CMK (cell line): Measurements from ENCODE around the gene NUDT1.
A peak's percentile ranks its signal among the peaks of the same experiment; 100 is the strongest.

Experiments used
- DNase-seq: peaks from one replicate; pipeline ENCODE4 v3.0.0-alpha.2; 2010; ENCODE audit warnings: low read depth

NUDT1 gene

GRCh38 chr7:2248984-2249694 is 7.1 kb downstream of the NUDT1 start:
- DNase-seq, result peak; percentile 72

- no peak for DNase-seq
Observed at GRCh38 chr7:2249744-2250323, 7.8 kb downstream of the NUDT1 start.

- DNase-seq, result no peak
Observed at GRCh38 chr7:2251381-2251780, 9.4 kb downstream of the NUDT1 start.

GRCh38 chr7:2251841-2252771 is 10.1 kb downstream of the NUDT1 start:
- peak; percentile 59 for DNase-seq

GRCh38 chr7:2253021-2253420 is 11.0 kb downstream of the NUDT1 start:
- DNase-seq, result no peak

GRCh38 chr7:2253525-2254244 is 11.7 kb downstream of the NUDT1 start:
- no peak for DNase-seq

- no peak for DNase-seq
Observed at GRCh38 chr7:2254429-2255144, 12.6 kb downstream of the NUDT1 start.

- no peak for DNase-seq
Observed at GRCh38 chr7:2255145-2256139, 13.4 kb downstream of the NUDT1 start.

GRCh38 chr7:2256306-2257045 is 14.4 kb downstream of the NUDT1 start:
- no peak for DNase-seq

- no peak for DNase-seq
Observed at GRCh38 chr7:2257046-2257551, 15.1 kb downstream of the NUDT1 start.

GRCh38 chr7:2257651-2258050 is 15.6 kb downstream of the NUDT1 start:
- DNase-seq, result no peak

GRCh38 chr7:2258661-2259365 is 16.8 kb downstream of the NUDT1 start:
- DNase-seq, result no peak

- DNase-seq, result no peak
Observed at GRCh38 chr7:2259480-2259879, 17.5 kb downstream of the NUDT1 start.

GRCh38 chr7:2260820-2261219 is 18.8 kb downstream of the NUDT1 start:
- DNase-seq, result no peak

GRCh38 chr7:2261611-2262010 is 19.6 kb downstream of the NUDT1 start:
- no peak for DNase-seq

GRCh38 chr7:2263176-2263575 is 21.1 kb downstream of the NUDT1 start:
- DNase-seq, result no peak

GRCh38 chr7:2264158-2264557 is 22.1 kb downstream of the NUDT1 start:
- DNase-seq, result no peak

- DNase-seq, result no peak
Observed at GRCh38 chr7:2266911-2267310, 24.9 kb downstream of the NUDT1 start.
